HG02623 (cell line): ENCODE data around the gene AZIN2.
A peak's percentile ranks its signal among the peaks of the same experiment; 100 is the strongest.
"Not testable (repeated sequence)": the region's sequence is repeated elsewhere in the genome, so short reads cannot be mapped to it uniquely, and the experiment has no call there.

ENCODE experiments used
- ATAC-seq: cut with Tn5 transposase; IDR thresholded peaks from one replicate; pipeline ENCODE4 v1.9.1; 2021; ENCODE audit warnings: moderate library complexity; ENCODE audit not compliant: unreplicated experiment

Gene AZIN2

GRCh38 chr1:33080885-33081553 lies at the start of gene AZIN2:
Gene AZIN2, plus strand, starts transcription at chr1:33081153. Its CDS starts 1,097 bp downstream, at chr1:33082250.
- ATAC-seq: peak; percentile 91

GRCh38 chr1:33031506-33031905 lies 49.4 kb upstream of the AZIN2 start:
- no peak for ATAC-seq

- no peak for ATAC-seq
Measured at GRCh38 chr1:33032126-33032869, 48.7 kb upstream of the AZIN2 start.

- no peak for ATAC-seq
Measured at GRCh38 chr1:33036051-33036525, 44.9 kb upstream of the AZIN2 start.

- ATAC-seq: peak; percentile 97
Measured at GRCh38 chr1:33036526-33037503, 44.1 kb upstream of the AZIN2 start, which contains the start of gene AK2. Gene AK2, minus strand, starts transcription at chr1:33036883. Its CDS starts 55 bp downstream, at chr1:33036828.

- ATAC-seq: no peak
Measured at GRCh38 chr1:33039840-33040239, 41.1 kb upstream of the AZIN2 start.

- no peak for ATAC-seq
Measured at GRCh38 chr1:33041026-33041425, 39.9 kb upstream of the AZIN2 start.

GRCh38 chr1:33042831-33043230 lies 38.1 kb upstream of the AZIN2 start:
- ATAC-seq: no peak

- no peak for ATAC-seq
Measured at GRCh38 chr1:33043267-33044092, 37.5 kb upstream of the AZIN2 start.

- ATAC-seq: no peak
Measured at GRCh38 chr1:33045246-33045645, 35.7 kb upstream of the AZIN2 start.

- no peak for ATAC-seq
Measured at GRCh38 chr1:33045814-33046213, 35.1 kb upstream of the AZIN2 start.

- ATAC-seq: not testable (repeated sequence)
Measured at GRCh38 chr1:33046234-33046633, 34.7 kb upstream of the AZIN2 start.

GRCh38 chr1:33047290-33047689 lies 33.7 kb upstream of the AZIN2 start:
- no peak for ATAC-seq

- ATAC-seq: no peak
Measured at GRCh38 chr1:33047839-33048305, 33.1 kb upstream of the AZIN2 start.

GRCh38 chr1:33048426-33048825 lies 32.5 kb upstream of the AZIN2 start:
- ATAC-seq: no peak

GRCh38 chr1:33049371-33049770 lies 31.6 kb upstream of the AZIN2 start:
- no peak for ATAC-seq

- no peak for ATAC-seq
Measured at GRCh38 chr1:33050221-33051076, 30.5 kb upstream of the AZIN2 start.

- no peak for ATAC-seq
Measured at GRCh38 chr1:33055210-33056008, 25.5 kb upstream of the AZIN2 start.
